Stimulated activated CD8-positive, alpha-beta memory T cell treated with anti-CD3 and anti-CD28 coated beads, Interleukin-12 subunit alpha, Interleukin-12 subunit beta, amount 100 ng/mL, for 24 hours (primary cell): ENCODE data around the gene HIVEP3.

Source experiments
- DNase-seq: peaks from one replicate; pipeline ENCODE4 v3.0.0-alpha.2; 2020; ENCODE audit errors: extremely low read depth

HIVEP3 gene

DNA sequence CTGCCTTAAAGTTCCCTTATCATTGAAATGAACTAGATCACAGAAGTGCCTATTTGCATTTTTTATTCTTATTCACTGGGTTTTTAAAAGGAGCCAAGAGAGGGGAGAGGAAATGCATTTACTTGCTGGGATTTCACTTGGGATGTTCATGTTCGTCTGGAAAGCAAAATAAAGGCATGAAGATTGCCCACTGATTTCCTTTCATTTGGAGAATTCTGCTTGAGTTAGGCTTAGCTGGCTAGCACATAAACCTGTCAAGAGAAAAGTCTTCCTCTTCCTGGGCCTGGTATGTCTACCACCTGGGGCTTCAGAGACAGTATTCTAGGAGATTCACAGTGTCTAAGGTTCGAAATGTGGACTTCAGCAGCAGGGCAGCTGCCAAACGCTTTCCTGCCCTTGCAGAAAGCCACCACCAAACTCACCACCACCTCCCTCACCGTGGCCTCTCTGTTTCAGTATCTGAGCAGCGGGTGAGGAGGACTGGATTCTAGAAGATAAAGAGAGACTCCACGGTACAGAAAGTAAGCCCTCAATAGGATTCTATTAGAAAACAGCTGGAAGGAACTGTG is 44.5 kb downstream of the HIVEP3 start:
- no peak for DNase-seq

DNA sequence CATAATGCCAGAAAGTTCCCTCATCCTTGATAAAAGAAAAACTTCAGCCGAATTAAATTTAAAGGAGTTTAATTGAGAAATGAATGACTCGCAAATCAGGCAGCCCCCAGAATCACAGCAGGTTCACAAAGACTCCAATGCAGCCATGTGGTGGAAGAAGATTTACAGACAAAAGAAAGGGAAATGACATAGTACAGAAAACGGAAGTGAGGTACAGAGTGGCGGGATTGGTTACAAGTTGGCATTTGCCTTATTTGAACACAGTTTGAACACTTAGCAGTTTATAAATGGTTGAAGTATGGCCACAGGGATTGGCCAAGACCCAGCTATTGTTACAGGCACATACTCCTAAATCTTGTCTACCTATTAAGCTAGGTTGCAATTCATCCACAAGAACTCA is 46.6 kb downstream of the HIVEP3 start:
- DNase-seq, result no peak

DNA sequence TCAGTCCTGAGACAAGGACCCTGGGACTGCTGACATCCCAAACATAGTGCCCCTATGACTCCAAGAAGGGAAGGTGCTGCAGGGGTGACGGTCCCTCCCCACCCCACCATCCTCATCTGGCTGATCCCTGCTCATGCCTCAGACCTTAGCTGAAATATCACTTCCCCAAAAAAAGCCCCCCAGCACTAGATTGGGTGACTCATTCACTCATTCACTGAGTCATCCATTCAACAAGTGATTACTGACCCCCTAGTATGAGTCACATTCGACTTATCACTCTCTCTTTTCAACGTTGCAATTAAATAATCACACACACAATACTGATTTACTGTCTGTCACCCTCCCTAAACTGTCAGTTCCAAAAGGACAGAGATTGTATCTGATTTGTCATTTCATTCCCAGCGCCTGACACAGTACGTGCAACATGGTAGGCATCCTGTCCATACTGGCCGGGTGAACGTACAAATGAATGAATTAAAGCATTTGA is 48.6 kb downstream of the HIVEP3 start:
- no peak for DNase-seq

DNA sequence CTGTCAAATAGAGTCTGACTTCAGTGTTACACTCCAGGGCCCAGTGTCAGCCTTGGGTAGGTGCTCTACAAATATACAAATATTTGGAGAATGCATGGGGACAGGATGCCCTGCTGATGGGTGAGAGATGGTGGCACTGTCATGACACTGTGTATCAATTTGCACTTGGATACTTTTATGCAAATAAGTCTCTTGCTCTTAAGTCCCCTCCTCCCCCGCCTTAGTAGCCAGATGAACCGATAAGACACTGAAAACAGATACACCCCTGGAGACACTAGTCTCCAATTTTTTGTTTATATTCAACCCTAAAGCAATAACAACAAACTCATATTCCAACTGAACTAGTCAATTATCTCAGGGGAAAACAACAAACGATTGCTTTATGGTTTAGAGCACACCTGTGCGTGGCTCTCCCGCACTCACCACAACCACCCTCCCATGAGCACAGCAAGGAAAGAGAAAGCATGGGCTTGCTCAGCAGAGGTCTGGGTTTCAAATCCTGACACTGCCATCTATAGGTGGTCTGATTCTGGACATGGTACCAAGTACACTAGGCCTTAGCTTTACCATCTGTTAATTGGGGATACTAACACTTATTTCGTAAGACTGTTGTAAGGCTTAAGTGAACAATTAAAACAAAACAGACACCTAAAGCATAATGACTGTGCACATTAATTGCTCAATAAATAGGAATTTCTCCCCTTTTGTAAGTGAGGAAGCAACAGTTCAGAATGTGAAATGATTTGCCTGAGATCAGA is 50.3 kb downstream of the HIVEP3 start:
- no peak for DNase-seq

DNA sequence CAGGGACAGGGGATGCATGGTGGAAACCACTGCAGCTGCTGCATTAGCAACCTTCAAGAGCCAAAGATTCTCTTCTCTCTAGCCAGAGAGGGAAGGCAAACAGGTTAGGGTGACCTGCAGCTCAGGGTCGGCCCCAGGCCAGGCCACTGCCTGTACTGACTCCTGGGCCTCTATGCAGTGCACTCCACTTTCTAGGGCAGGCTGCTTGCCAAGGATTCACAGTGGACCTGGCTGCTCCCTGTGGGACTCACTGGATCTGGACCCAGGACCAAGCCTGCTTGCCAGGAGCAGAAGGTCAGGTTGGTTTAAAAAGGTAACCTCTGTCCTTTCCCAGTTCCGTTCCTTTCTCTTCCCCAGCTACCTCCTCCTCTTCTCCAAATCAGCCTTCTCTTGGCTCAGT is 52.4 kb downstream of the HIVEP3 start:
- no peak for DNase-seq

DNA sequence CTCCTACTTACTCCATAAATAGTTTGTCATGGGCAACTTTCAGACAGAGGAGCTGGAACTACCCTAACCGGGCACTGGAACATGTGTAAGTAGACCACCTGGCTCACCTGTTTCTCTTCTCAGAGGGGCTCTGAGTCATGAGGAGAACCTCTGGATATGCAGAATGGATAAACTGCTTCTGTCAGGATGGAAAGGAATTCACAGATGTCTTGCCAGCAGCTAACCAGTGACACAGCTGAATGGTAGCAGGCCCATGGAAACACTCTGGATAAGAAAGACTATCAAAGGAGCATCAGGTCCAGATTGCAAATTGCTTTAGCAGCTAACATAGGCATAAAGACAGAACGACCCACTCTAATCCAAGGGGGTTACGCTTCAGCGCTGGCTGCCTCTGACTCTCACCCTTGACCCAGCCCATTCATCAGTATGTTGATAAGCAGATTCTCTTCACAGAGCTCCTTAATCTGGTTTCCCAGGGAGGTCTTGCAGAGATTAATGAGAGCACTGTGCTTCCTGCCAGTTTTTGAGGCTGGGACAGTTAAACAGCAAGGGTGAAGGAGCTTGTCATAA is 54.2 kb downstream of the HIVEP3 start:
- DNase-seq, result no peak

DNA sequence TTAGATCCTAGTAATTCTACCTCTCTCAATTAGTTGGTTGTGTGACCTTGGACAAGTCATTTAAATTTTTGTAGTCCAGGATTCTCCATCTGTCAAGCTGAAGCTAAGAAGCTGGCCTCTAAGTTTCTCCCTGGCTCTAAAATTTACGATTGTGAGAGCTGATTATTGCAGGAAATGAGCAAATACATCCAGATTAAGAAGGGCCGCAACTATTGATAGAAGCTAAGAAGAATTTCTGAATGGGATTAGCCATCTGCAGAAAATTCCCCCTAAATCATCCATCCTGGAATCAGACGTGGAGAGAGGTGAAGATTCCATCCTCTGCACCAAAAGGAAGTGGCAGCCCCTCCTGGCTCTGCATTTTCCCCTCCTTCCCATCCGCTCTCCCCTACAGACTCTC is 55.0 kb downstream of the HIVEP3 start:
- no peak for DNase-seq

DNA sequence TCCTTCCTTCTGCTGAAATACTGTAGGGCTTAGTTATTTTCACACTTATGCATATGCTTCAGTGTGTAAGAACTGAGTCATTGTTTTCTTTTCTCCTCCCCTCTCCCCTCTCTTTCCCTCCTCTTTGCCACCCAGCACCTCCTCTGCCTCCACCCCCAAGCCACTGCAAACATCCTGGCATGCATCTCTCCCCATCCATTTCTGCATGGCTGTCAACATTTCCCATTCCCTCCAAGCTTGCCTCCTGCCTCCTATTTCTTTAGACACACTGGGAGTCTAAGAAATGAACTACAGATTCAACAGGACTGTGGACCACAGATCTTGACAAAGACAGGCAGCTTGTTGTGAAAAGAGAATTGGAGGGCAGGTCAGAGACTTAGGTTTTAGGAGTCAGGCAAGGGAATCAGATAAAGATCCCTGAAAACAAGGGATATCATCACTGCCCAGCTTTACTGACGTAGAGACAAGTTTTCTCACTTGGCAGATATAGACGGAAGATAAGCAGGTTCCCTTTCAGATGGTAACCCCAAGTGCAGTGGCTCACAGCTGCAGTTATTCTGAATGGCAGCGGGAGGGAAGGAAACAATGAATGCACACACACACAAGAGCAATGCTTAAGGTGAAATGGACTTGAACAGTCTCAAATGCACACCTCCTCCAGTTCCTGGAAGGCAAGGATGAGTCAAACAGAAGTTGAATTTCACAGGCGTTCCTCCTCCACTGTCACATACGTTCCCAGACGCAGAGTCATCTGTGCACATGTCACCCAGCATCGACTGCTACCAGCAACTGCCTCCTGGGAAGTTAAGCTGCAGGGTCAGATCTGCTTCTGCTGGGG is 56.1 kb downstream of the HIVEP3 start:
- no peak for DNase-seq

DNA sequence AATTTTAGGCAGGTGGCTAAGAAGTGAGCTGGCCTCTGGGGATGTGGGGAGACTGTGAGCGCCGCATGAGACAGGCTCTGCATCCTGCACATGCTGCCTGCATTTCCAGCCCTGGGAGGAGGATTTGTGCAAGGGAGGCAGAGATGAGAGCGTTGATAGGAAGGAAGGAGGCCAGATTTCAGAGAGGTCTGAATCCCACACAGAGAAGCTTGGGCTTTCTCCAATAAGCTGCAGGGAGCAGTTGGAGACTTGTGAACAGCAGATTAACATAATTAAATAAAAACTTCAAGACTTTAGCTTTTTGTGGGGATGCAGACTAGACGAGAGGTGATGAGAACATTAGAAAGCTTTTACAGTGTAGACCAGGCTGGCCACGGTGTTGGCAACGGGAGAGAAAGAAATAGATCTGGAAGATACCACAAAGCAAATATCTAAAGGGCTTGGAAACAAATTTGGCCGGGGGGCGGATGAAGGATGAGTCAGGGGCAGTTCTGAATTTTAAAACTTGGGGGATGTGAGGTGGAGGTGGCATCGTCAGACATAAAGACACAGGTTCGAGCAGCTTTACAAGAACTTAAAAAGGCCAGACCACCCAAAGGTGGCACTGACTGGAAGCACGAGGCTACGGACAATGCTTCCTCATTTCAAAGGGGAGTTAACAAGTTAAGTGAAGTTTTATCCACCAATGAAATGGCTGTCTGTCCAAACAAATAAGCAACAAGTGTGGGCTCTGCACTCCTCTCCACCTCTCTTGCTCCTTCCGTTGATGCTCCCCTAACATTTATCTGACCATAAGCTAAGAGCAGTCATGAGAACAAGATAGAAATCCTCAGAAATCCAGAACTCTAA is 57.0 kb downstream of the HIVEP3 start:
- no peak for DNase-seq

DNA sequence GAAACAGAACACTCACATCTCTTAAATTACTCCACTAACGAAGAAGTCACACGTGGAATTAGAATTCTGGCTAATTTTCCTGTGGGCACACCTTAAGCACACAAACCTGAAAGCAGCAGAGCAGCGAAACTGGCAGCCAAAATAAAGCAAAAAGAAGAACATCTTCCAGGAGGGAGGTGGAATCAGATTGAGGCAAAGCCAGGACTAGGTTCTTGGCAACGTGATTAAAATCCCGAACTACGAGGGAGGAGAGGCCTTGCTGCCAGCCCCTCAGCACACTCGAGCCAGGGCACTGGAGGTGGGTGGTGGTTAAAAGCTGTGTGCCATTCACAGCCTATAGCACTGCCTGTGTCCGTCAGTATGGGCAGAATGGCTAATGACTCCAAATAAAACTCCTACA is 58.0 kb downstream of the HIVEP3 start:
- DNase-seq, result no peak

DNA sequence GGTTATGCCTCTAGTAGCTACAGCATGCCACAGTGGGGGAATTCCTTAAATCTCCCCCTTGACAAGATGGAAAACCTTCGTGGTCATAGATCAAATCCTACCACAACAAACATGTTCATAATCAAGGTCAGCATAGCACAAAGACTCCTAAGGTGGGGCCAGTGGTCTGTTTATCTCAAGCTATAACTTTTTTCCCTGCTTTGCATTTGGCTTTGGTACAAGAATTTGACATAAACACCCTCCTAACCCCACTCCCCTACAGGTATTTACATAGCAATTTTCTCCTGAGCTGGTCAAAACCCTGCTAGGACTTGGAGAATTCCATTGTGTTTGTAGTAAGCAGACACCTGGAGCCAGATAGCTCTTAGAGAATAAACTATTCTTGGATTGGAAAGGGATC is 58.5 kb downstream of the HIVEP3 start:
- DNase-seq, result no peak

DNA sequence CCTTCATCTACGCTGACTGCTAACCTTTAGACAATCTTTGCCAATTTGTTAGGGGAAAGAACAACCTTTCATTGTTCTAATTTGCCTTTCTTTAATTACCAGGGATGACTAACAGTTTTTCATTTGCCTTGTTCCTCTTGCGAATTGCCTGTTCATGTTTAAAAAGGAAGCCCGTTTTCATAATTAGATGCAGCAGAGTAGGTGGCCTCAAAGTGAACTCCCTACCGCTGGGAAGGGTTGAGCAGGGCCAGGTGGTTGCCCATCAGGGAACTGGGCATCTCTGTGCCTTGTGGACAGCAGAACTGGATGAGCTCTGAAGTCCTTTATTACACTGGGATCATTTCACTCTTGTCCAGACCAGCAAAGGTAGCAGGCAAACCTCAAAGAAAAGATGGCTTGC is 59.0 kb downstream of the HIVEP3 start:
- DNase-seq, result no peak

DNA sequence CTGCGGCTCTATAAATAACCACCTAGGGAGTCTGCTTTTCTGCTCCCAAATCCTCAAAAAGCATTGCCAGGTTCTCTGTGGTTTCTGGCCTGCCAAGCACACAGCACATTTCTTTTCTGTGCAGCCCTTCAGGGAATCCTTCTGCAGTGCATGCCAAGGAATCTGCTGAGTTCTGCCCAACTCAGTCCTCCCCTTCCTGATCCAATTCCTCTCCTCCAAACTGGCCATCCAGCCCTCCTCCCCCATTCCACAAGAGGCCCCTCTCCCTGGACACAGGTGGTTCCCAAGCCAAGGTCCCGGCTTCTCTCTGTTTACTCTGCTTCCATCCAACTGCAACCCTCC is 61.8 kb downstream of the HIVEP3 start:
- no peak for DNase-seq

DNA sequence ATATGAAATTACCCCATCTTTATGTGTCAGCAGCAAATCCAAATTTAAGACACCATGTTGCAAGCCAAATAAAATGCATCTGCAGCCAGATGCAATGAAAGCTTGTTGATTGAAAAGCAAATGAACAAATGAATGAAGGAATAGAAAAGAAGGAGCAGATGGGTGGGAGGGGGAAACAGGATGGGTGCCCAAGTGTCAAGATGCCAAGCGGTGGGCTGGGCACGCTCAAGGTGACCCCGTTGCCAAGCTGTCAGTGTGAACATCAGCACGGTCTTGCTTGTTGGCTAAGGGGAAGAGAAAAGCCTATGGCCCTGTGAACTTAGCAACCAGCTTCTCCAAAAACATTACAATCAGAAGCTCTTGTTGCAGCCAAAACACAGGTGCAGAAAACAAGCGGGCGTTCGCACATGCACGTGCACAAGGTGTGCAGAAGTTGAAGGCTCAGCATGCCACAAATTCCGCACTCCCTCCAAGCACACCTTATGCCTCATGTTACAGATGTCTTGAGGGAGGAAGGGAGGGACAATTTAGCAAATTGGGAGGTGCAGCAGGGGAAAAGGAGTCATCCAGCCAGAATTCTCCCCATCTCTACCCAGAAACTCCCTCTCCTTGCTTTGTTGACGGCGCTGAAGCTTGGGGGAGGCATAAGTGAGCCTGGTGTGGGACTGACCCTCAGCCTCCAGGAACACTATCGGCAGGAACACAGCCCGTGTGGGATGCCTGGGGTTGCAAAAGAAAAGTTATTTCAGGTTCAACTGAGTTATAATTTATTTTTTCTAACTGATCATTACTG is 62.4 kb downstream of the HIVEP3 start:
- DNase-seq, result no peak

DNA sequence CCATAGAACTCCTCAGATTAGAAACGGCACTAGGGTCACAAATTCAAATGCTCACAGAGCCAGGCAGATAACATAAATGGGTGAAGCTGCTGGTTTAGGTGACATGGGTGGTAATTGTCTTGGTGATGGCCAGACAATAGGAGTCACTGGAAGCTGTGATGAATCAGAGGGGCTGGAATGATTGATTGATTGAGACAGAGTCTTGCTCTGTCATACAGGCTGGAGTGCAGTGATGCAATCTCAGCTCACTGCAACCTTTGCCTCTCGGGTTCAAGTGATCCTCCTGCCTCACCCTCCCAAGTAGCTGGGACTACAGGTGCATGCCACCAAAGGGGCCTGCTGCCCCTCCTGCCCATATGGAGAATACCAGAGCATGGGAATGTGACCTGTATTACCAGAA is 63.0 kb downstream of the HIVEP3 start:
- no peak for DNase-seq

DNA sequence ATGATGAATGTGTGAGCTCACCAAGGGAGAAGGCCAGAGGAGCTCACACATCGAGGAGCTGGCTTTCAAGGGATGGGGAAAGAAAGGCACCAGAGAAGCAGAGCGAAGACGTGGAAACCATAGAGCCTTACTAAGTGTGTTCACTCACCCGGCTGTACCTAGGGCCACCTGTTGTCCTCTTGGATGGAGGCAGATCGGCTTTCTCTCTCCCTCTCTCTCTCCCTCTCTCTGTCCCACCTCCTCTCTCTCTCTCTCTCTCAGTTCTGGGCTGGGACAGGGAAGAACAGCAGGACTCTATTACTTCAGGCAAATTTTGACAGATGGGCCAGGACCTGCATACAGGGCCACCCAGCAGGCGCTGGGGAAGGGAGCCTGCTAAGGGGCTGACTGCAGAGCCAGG is 64.8 kb downstream of the HIVEP3 start:
- no peak for DNase-seq

DNA sequence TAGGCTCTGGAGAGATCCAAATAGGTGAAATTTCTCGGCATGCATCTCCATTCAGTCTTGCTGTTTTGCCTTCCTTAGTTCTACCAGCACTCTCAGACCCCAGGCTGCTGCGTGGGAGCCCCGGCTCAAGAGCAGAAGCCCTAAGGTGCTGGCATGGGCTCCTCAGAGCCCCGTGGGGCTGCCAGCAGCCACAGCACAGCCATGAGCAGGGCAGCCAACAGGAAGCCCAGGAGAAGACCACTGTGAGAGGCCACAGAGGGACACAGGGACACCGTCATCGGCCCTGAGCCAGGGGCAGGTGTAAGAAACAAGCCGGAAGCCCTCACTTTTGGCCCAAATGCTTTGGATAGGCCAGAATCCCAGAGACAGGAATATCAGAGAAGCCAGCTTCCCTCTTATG is 66.6 kb downstream of the HIVEP3 start:
- DNase-seq, result no peak

DNA sequence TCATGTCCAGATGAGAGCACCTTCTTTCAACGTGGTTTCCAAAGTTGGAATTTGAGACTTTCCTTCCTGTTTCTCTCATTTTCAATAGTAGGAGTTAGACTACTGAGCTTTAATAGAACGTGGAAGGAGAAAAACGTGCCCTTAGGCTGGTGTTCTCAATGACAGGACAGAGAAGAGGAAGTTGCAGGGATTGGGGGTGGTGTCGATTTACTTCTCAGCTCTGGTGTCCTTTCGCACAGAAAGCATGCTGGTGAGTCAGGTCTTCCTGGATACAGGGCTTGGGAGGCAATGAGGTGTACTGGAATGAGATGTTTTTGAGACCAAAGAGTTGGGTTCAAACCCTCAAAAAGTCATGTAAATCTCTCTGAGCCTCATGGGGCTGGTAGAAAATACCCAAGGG is 67.1 kb downstream of the HIVEP3 start:
- no peak for DNase-seq

DNA sequence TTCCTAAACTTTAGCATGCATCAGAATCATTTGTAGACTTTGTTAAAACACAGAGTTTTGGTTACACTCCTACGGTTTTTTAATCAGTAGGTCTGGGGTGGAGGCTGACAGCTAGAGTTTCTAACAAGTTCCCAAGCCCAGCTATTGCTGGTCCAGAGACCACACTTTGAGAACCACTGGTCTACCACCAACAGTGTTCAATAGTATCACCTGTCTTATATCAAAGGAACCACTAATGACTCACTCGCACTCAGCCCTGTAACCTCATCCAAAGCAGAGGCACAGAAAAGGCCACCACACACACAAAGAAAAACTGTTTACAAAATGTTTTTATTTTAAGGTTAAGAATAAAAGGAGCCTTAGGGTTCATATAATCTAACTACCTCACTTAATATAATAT is 68.7 kb downstream of the HIVEP3 start:
- no peak for DNase-seq

DNA sequence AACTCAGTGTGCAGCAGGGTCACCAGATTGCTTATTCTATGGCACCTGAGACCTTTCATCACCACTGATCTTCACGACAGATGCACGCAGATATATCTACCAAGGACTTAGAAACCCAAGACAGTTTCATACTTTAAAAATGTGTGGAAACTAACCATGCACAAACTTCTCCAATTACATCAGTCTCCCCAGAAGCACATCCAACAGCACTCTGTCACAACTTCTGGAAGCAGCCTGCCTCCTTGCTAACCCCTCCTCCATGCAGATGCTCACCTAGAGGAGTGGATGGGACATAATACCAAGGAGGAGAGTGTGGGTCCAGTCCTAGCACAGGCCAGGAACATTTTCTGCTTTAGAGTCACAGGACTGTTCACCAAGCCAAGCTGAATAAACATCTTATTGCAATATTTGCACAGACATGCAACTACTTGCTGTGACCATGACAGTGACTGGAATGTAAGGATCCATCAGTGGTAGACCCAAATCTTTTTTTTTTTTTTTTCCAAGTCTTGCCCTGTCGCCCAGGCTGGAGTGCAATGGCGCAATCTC is 69.4 kb downstream of the HIVEP3 start:
- DNase-seq, result no peak
